Gastrocnemius medialis (tissue), 4 donors: Measurements from ENCODE around the gene ARHGAP32. TPM values are rescaled to one million over a fixed set of nuclear protein-coding genes. Genes with fewer than 3 reads are reported as not detected.

ENCODE experiments used
- ATAC-seq, 2 donors: fragments of 150-250 bp; one replicate each; pipeline ENCODE4 v1.9.1; 2016
- DNase-seq, 2 donors: peaks; one replicate each; pipeline ENCODE4 v3.0.0-alpha.2; 2019
- H3K27ac ChIP-seq, 4 donors: fragments of 200-600 bp; sonication (generic); 1 replicate in 1 of 4; 2 replicates in 3 of 4; pipeline ENCODE4 v1.5.1; 2016 to 2018; ENCODE audit warnings: mild to moderate bottlenecking in 2 of 4, moderate library complexity in 1 of 4
- H3K27me3 ChIP-seq, 3 donors: fragments of 200-600 bp; sonication (generic) in 2 of 3; 1 replicate in 1 of 3; 2 replicates in 2 of 3; pipeline versions ENCODE4 v1.5.1 to v1.6.0; 2016 to 2019; ENCODE audit warnings: mild to moderate bottlenecking in 1 of 3, moderate library complexity in 1 of 3
- H3K36me3 ChIP-seq, 2 donors: fragments of 200-600 bp; sonication (generic) in 1 of 2; one replicate each; pipeline ENCODE4 v1.5.1; 2017 to 2018
- H3K4me1 ChIP-seq, 2 donors: fragments of 200-600 bp; sonication (generic) in 1 of 2; one replicate each; pipeline ENCODE4 v1.5.1; 2016 to 2017; ENCODE audit warnings: mild to moderate bottlenecking in 2 of 2
- H3K4me3 ChIP-seq, 4 donors: fragments of 200-600 bp; sonication (generic) in 3 of 4; 1 replicate in 1 of 4; 2 replicates in 3 of 4; pipeline ENCODE4 v1.5.1; 2016 to 2019; ENCODE audit warnings: mild to moderate bottlenecking in 2 of 4
- H3K9me3 ChIP-seq, 3 donors: fragments of 200-600 bp; sonication (generic) in 2 of 3; 1 replicate in 1 of 3; 2 replicates in 2 of 3; pipeline ENCODE4 v1.5.1; 2016 to 2019
- CTCF ChIP-seq, 5 experiments: fragments of 450-650 bp in 3 of 5; fragments of 200-600 bp in 2 of 5; sonication (generic) in 2 of 5; IDR thresholded peaks in 4 of 5; conservative IDR thresholded peaks in 1 of 5; 1 replicate in 4 of 5; 2 replicates in 1 of 5; pipeline ENCODE4 v1.5.1; 2016 to 2019; ENCODE audit warnings: antibody characterized with exemption in 5 of 5, mild to moderate bottlenecking in 3 of 5, moderate library complexity in 3 of 5
- POLR2A ChIP-seq, 2 donors: fragments of 450-650 bp; IDR thresholded peaks; one replicate each; pipeline ENCODE4 v1.6.1; 2017; ENCODE audit warnings: antibody characterized with exemption in 2 of 2, mild to moderate bottlenecking in 2 of 2, moderate library complexity in 2 of 2
- in situ Hi-C, 4 donors: fragments of 200-750 bp; cut with MboI; loops; one replicate each; pipeline versions ENCODE4 v1.15.0 to v1.8.0; 2017; ENCODE audit warnings: low sequenced_read_pairs in 4 of 4
- intact Hi-C: fragments of 100-400 bp; cut with DNase I; formaldehyde crosslinking; loops from one replicate; pipeline ENCODE4 v1.15.1; 2023; ENCODE audit warnings: low total_unique reads
- total RNA-seq, 4 donors: library from RNA; depleted of rRNA; stranded (reverse); fragments of >200 nt; gene quantifications; one replicate each; pipeline versions ENCODE4 v1.1.0 to v1.2.3, GENCODE V29; 2016

The ARHGAP32 gene
- total RNA-seq, 4 donors from 2014 or later: 5.6 to 17.0 (median 7.8) TPM

- in situ Hi-C loops (no loop called here), intact Hi-C loops (no loop called here)
- H3K27me3 ChIP-seq: peaks cover 0 to 15% (median 5%) of the 10 kb centered on the region in 3 donors
- no peak overlapping the region for H3K4me3 ChIP-seq
- DNase-seq (no peak), ATAC-seq (no peak)
- TF ChIP-seq POLR2A (IDR thresholded peaks at IDR 0.05) (no peak), CTCF (IDR thresholded peaks at IDR 0.05 in 4 of 5, conservative IDR thresholded peaks at IDR 0.05 in 1 of 5) (no peak)
- no peaks in the 10 kb centered on the region for H3K4me1 ChIP-seq
- H3K36me3 ChIP-seq: no peaks in the 10 kb centered on the region
- H3K27ac ChIP-seq: no peak overlapping the region
- H3K9me3 ChIP-seq: no peaks in the 10 kb centered on the region
Measured at GRCh38 chr11:128941110-128941509, 251.0 kb downstream of the ARHGAP32 start.

GRCh38 chr11:128940603-128941002, 251.5 kb downstream of the ARHGAP32 start:
- Histone ChIP-seq H3K4me1 (no peaks in the 10 kb centered on the region), H3K27me3 (peaks cover 0 to 15% (median 5%) of the 10 kb centered on the region in 3 donors), H3K4me3 (no peak overlapping the region), H3K36me3 (no peaks in the 10 kb centered on the region), H3K9me3 (no peaks in the 10 kb centered on the region), H3K27ac (no peak overlapping the region)
- intact Hi-C loops: no loop called here
- DNase-seq (no peak), ATAC-seq (no peak)
- in situ Hi-C loops: no loop called here
- TF ChIP-seq POLR2A (IDR thresholded peaks at IDR 0.05): no peak
- no peak for TF ChIP-seq CTCF (IDR thresholded peaks at IDR 0.05 in 4 of 5, conservative IDR thresholded peaks at IDR 0.05 in 1 of 5)

GRCh38 chr11:128940156-128940555, 252.0 kb downstream of the ARHGAP32 start:
- ATAC-seq (no peak), DNase-seq (no peak)
- TF ChIP-seq CTCF (IDR thresholded peaks at IDR 0.05 in 4 of 5, conservative IDR thresholded peaks at IDR 0.05 in 1 of 5): no peak
- no peak for TF ChIP-seq POLR2A (IDR thresholded peaks at IDR 0.05)
- no peaks in the 10 kb centered on the region for H3K4me1 ChIP-seq
- peaks cover 0 to 15% (median 5%) of the 10 kb centered on the region in 3 donors for H3K27me3 ChIP-seq
- intact Hi-C loops (no loop called here), in situ Hi-C loops (no loop called here)
- no peak overlapping the region for H3K4me3 ChIP-seq
- H3K27ac ChIP-seq: no peak overlapping the region
- no peaks in the 10 kb centered on the region for H3K36me3 ChIP-seq
- no peaks in the 10 kb centered on the region for H3K9me3 ChIP-seq

- ATAC-seq (no peak), DNase-seq (no peak)
- H3K36me3 ChIP-seq: no peaks in the 10 kb centered on the region
- no peaks in the 10 kb centered on the region for H3K4me1 ChIP-seq
- TF ChIP-seq CTCF (IDR thresholded peaks at IDR 0.05 in 4 of 5, conservative IDR thresholded peaks at IDR 0.05 in 1 of 5): no peak
- intact Hi-C loops (no loop called here), in situ Hi-C loops (no loop called here)
- H3K9me3 ChIP-seq: no peaks in the 10 kb centered on the region
- no peak overlapping the region for H3K27ac ChIP-seq
- peaks cover 0 to 15% (median 5%) of the 10 kb centered on the region in 3 donors for H3K27me3 ChIP-seq
- H3K4me3 ChIP-seq: no peak overlapping the region
Measured at GRCh38 chr11:128939591-128939990, 252.5 kb downstream of the ARHGAP32 start.
